T47D (cell line): ENCODE data around the gene CD58.
"Not testable (repeated sequence)": the region's sequence is repeated elsewhere in the genome, so short reads cannot be mapped to it uniquely, and the experiment has no call there.

Source experiments
- DNase-seq, 2 experiments: peaks; one replicate each; pipeline versions ENCODE4 v3.0.0 to v3.0.0-alpha.2; 2011 to 2012; ENCODE audit warnings: low read depth in 1 of 2, low spot score in 1 of 2
- JUND ChIP-seq: IDR thresholded peaks from 2 replicates; pipeline ENCODE4 v1.6.1; 2012; ENCODE audit warnings: low read depth
- in situ Hi-C: cut with HindIII; loops from 2 replicates; pipeline ENCODE4 v1.10.0; 2016; ENCODE audit warnings: low sequenced_read_pairs, low pct_unique_long_range_greater_than_20kb

CD58 gene

DNA sequence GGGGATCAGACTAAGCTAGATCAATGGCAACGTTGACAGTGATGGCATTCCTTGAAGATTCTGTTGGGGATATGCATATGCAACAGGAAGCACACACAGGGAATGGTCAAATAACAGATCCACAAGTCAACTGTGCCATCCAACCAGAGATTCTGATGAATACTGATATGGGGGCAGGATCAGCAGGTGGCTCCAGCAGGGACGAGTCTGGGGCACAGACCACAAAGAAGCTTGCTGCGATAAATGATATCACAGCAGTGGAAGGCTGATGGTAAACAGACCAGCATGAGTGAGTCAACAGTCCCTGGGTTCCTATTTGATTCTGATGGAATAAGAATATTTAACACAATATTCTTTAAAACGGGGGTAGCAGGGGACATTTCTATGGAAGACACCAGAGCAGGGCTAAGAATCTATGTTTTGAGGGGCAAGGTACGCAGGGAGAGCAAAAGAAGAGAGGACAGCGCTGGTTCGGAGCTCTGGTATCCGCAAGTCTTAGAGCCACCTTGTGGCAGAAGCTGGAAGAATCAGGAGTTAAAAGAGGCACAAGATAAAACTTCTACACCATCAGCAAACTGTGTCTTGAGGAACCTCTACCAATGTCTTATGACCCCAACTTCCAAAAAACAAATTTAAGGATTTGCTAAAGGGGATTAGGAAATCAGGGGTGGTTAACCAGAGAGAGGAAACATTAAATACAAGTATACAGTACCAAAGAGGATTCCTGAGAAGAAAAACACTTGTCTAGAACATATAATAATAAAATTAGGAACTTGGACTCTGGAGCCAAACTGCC is 25.3 kb upstream of the CD58 start:
- DNase-seq = peak in 1 of 2 experiments; percentile 31
- in situ Hi-C loops = not testable (repeated sequence)

DNA sequence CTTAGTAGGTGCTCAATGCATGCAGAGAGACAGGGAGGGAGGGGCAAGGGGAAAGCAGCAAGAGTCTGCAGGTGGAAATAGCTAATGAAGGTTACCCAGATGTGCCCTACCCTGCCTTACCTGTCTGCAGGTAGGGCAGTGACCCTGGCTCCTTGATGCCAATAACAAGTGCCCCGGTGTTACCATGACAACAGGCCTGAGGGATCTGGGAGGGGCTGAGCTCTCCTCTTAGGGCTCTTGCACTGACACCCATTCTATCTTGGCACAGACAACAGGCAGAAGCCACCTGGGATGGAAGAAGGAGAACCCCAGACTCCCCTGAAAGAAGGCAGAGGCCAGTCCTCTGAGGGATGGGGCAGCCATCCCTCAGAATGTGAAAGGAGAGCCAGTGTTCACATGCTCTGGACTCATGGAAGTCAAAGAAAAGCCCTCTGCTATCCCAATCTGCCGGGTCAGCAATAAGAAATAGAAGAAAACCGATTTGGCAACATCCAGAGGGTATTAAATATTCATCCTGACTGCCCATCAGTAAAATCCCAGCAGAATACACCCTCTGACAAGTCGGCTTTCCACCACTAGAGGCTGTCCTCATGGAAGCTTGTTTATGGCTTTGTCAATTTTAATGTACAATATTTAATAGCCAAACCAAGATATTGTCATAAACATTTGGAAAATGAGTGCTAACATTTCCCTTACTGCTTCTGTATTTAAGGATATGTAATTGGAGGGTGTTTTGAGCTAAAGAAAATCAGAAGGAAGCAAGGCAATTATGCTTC is 24.4 kb upstream of the CD58 start:
- in situ Hi-C loops = not testable (repeated sequence)

DNA sequence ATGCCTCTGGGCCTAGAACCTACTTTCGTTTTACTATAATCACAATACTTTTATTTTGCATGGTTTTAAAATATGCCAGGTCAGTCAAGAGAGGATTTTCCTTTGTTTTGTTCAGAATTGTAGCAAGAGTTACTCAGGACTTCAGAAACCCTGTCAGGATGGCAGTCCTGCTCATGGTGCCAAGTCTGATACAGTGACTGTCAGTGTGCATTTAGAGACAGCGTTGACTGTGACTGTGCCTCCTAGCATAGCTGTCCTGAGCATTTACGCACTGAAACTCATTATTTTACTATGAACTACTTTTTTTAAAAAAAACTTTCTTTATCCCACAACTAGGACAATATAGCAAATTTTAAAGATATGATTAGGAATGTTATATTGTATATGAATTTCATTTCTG is 23.2 kb upstream of the CD58 start:
- DNase-seq, in situ Hi-C loops: not testable (repeated sequence)

More for the DNA sequence above, 24.4 kb upstream of the CD58 start:
- not testable (repeated sequence) for DNase-seq

DNA sequence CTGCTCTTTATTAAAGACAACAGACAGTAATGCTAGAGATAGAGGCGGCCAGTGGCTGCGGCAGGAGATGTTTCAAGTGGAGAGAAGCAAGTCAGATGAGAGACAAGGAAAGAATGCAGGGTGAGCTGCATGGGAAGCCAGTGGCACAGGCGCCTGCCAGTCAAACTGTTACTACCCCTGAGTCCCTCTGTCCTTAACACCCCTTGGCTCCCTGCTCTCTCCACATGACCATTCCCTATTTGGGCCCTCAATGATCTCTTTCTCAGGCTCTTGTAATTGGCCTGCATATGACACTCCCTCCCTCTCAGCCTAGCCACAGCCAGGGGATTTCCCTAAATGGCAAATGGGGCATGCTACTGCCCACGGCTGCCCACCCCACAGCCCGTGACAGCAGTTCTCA is 22.6 kb upstream of the CD58 start:
- in situ Hi-C loops, DNase-seq: not testable (repeated sequence)

DNA sequence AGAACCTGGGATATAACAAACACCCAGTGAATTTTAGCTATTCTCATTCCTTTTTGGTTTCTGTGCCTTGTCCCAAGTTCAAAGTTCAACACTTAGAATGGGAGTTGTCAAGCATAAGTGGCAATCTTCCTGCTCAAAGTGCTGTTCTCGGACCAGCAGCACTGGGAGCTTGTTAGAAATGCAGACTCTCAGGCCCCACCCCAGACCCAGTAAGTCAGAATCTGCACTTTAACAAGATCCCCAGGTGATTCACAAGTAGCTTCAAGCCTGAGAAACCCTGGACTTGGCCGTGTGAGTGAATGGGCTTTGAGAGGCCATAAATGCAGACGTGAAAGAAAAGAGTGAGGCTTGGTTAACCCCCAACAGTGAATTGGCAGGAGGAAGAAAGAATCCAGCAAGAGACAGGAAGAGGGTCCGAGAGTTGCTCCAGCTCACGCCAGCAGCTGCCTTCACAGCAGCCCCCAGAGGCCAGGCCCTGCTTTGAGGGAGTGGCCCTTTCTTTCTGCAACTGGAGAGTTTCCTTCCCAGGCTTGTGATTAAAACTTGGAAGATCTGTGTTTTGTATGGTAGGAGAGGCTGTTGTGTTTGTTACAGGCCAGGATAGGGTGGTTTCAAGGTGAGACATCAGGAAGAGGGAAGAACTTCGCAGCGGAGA is 21.3 kb upstream of the CD58 start:
- DNase-seq, in situ Hi-C loops: not testable (repeated sequence)

DNA sequence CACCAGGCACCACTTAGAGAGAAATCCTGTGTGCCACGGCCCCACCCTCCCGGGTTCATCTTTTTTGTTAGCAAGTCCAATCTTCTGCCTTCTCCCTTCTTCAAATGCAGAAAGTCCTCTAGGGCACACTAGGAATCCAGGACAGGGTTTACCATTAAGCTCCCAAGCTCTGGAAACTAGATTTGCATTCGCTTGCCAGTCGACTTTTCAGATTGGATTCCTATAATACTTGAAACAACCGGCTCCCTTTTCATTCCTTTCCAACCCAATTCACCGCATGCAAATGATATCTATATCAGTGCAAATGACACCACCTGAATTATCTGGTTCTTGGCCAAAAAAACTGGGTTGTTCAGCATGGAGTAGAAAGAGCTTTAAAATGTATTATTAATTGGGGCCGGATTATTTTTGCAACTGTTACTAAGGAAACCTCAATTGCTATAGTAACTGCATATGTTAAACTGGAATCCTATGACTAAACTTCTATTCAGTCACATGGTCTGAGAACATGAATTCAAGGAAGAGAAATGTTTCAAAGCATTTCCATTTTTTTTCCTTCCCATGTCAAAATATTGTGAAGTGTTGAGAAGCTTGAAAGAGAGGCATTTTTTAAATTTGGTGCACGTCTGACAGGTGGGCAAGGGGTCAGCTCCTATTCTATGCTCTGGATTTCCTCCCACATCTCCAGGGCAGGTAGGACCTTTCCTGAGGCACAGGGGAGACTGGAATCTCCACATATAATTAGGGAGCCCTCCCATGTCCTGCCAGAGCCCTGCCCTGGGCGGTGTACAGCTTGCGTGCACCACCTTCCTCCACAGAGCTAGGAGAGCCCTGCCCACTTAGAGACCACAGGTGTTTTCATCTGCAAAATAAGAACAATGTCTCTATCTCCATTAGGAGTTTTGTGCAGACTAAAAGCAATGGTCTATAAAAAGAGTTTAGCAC is 20.5 kb upstream of the CD58 start:
- in situ Hi-C loops, DNase-seq: not testable (repeated sequence)

DNA sequence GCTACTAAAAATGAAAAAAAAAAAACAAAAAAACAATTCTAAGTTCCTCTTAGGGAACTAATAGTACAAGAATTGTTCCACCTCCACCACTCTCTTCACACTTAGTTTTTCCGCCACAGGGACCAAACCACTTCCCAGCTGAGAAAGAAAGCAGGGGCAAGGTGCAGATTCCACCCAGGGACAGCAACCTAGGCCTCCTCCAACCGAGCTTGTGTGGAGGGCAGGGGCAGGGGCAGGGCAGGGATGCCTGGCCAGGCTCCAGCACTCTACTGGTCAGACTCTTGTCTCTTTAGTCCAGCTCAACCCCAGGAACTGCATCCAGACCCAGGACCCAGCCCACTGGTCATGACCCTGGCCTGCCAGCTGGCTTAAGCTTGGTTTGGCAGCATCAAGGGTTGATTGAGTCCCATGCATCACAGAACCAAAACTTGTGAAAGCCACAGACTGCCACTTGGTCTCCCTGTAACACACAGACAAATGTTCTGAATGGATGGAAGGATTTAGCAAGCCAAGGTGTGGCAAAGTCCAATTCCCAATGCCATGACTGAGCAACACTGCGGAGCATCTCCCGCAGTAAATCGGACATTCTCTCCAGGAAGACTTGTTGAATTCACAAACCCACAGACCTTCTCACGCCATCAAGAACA is 19.7 kb upstream of the CD58 start:
- DNase-seq, in situ Hi-C loops: not testable (repeated sequence)

DNA sequence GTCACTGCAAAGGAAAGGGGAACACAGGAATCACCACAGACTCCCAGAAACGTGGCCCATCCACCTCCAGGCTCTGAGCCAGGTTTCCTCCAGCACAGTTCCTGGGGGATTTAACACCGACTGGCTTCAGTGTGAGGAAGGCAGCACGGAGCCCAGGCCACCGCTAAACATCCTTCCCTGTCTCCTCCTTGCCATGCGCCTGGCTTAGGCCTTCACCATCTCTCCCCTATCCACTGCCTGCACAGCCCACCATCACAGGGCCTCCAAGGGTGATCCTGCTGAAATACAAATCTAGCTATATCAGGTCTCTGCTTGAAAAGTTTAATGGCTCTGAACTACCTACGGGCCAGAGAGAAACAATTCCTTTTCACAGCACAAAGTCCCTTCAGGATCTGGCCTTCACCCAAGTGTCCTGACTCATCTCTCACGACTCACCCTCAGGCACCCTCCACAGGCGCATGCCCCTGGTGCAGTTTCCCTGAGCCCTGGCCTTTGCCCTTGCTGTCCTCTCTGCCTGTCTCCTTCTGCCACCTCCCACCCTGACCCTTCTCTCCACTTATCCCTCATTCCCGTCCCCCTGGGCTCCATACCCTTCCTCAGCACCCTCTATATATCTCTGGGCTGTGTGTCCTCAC is 18.4 kb upstream of the CD58 start:
- in situ Hi-C loops, DNase-seq: not testable (repeated sequence)

DNA sequence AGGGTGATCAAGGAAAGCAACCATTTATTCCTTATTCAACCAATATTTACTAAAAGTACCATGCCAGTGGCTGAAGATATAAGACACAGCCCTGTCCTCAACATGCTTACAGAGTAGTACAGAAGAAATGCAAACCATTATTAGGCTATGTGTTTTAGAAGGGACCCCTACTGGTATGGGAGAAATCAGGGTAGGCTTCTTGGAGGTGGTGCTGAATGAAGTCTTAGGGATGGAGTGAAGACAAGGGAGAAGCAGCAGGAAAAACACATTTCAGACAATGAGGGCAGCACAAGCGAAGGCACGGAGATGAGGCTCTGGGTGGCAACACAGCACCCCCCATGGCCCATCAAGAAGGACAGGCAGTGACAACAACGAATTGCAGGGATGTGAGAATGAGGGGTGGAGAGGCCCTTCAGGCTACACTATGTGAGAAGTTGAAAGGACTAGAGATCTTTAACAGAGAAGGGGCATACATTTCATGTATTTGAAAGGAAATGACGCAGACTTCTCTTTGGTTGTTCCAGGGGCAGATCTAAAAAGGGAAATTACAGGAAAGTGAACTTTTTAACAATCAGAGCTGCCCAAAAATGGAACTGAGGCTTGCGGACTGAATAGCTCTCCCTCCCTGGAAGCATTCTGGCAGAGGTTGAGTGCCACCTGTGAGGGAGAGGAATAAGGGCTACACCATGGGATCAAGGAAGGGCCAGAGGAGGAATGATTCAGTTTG is 16.8 kb upstream of the CD58 start:
- no peak for TF ChIP-seq JUND
- no peak for DNase-seq
- in situ Hi-C loops = no loop called here

DNA sequence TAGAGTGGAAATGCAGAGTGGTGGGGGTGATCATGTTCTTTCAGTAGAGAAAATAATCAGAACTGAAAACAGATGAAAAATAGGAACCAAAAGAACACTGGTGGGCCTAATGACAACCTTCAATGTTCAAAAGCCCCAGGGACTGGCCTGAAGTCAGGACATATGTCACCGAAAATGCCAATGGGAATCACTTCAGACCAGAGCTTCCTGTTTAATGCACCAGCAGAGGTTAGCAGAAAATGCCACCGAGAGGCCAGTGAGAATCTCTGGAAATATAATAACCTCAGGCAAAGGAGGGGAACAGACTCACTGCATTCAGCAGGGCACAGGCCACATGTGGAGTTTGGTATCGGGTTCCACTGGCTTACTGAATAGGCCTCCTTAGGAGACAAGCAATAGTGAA is 15.9 kb upstream of the CD58 start:
- DNase-seq = no peak
- TF ChIP-seq JUND = no peak
- in situ Hi-C loops = no loop called here

DNA sequence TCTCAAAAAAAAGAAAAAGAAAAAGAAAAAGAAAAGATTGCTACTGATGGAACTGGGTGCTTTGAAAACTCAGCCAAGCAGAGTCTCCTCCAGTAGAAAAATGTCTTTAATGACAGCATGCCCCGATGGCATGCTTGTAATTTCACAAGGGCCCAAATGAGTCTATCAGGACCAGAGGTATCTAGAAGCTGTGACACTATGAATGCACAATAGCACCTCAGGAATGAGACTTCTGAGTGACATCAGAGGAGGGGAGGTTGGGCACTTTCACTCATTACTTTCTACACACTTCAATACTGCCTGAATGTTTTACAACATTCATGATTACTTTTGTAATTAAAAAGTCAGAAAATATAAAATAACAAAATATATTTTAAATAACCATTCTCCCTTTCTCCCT is 15.1 kb upstream of the CD58 start:
- in situ Hi-C loops = no loop called here

More for the DNA sequence above, 15.1 kb upstream of the CD58 start:
- no peak for TF ChIP-seq JUND
- no peak for DNase-seq
